Stimulated activated CD4-positive, alpha-beta T cell treated with anti-CD3 and anti-CD28 coated beads, Interleukin-15, amount 100 ng/mL, for 48 hours (primary cell): ENCODE data around the gene RBBP6.

ENCODE experiments used
- DNase-seq, 2 donors: peaks; one replicate each; pipeline ENCODE4 v3.0.0-alpha.2; 2020; ENCODE audit warnings: low read depth in 2 of 2

RBBP6 gene

DNA sequence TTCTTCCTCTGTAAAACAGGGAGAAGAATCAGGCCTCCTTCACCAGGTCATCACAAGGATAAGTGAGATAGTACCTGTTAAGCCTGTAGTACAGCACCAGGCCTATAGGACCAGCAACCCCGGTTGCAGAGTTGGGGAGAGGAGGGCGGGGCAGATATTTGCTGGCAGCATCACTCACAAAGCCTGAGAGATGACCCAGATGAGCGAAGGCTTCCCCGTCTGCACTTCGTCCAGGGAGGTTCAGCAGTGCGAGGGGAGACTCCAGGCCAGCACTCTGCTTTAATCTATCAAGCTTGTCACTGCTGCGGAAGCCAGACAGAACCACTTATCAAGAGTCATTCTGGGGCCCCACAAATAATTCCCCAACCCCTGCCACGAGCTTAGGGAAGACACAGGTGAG lies 15.8 kb upstream of the RBBP6 start:
- DNase-seq: no peak

DNA sequence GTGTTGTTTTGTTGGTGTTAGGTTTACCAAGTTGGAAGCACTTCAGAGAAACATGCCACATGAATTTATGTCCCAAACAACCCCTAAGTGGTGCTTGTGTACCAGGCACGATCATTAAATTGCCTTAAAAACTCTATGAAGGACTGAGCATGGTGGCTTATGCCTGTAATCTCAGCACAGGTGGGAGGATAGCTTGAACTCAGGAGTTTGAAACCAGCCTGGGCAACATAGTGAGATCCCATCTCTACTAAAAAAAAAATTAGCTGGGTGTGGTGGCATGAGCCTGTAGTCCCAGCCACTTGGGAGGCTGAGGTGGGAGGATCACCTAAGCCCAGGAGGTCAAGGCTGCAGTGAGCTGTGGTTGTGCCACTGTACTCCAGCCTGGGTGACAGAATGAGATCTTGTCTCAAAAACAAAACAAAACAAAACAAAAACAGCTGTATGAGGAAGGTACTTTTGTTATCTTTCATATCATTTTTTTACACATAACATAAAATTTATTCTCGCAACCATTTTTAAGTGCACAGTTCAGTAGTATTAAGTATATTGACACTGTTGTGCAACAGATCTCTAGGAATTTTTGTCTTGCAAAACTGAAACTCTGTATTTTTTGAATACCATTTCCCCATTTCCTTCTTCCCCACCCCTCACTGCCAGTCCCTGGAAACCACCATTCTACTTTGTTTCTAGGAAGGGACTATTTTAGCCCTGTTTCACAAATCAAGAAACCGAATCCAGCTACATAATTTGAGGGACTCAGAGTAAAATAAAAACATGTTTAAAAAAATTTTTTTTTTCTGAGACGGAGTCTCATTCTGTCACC lies 14.3 kb upstream of the RBBP6 start:
- DNase-seq: no peak

DNA sequence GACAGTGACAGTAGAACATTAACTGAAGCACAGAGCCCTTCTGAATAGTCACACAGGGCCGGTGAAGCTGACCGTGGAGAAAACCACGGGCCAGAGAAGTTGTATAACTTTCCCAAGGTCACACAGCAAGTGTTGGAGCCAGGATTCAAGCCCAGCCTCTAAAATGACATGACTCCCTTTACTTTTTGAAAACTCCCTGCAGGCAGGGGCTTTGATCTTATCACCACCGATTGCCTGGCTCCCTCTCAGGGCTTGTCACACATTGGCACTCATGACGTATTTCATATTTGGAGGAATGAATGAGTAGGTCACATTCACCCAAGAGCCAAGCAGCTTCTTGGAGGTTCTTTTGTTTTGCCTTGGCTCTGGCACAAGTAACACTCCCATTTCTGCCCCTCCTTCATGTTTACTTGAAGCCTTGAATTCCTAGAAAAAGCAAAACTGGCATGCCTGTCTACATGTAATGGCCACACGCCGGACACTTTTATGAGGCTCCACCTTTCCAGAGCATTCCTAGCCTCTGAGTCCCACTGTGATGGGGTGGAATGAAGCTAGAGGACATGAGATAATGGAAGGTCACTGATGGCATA lies 13.3 kb upstream of the RBBP6 start:
- DNase-seq: no peak

DNA sequence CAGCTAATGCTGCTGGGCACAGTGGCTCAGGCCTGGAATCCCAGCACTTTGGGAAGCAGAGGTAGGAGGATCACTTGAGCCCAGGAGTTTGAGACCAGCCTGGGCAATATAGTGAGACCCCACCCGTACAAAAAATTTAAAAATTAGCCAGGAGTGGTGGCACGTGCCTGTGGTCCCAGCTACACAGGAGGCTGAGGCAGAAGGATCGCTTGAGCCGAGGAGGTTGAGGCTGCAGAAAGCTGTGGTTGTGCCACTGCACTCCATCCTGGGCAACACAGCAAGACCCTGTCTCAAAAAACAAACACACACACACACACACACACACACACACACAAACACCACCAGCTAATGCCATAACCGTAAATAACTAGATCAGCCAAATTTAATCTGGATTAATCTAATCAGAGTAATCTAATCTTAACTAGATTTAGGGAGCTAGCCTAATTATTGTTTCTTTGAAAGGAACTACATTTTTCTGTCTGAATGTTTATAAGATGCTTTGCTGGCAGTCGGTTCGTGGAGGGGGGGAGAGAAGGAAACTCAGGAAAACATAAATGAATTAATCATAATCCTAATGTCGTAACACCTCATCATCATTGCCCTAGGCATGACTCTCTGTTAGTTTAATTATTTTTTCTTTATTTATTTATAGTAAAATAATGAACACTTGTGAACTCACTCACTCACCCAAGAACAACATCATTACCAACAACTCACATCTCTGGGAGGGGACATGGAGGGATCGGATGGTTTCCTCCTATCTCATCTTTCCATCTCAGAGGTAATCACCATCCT lies 12.5 kb upstream of the RBBP6 start:
- no peak for DNase-seq

DNA sequence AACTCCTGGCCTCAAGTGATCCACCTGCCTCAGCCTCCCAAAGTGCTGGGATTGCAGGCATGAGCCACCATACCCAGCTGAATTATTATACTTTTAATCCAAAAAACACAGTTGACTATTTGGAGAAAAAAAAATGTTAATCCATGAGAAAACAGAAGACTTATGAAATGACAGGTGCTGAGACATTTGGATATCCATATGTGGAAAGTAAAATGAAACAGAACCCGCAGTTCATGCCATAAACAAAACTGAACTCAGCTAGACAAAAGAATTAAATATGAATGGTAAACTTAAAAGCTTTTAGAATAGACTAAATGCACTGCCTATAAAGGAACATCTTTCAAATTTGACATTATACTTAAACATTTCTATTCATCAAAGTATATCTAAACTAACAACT lies 8.2 kb upstream of the RBBP6 start:
- DNase-seq: no peak

DNA sequence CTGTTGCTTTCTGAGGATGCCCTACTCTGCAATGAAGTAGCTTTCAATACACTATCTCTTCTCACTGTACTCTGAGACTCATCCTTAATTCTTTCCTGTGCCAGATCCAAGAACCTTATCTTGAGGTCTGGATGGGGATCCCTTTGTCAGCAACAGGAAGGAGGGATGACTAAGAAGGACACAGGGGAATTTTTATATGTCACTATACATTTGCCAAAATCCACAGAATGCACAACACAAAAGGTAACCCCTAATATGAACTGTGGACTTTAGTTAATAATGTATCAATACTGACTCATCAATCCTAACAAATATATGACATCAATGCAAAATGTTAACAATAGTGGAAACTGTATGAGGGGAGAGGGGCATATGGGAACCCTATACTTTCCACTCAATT lies 4.7 kb upstream of the RBBP6 start:
- no peak for DNase-seq

DNA sequence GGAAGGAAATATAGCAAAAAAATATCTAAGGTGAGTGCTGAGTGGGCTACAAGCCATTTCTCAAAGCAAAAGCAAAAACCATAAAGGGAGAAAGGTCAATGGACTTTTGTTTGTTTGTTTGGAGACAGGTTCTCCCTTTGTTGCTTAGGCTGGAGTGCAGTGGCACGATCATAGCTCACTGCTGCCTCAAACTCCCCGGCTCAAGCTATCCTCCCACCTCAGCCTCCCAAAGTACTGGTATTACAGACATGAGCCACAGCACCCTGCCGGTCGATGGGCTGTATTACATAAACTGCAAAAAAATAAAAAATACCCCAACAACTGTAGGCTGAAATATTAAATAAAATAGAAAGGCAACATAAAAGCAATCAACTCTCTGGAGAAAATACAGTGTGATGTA lies 3.5 kb upstream of the RBBP6 start:
- DNase-seq: no peak

DNA sequence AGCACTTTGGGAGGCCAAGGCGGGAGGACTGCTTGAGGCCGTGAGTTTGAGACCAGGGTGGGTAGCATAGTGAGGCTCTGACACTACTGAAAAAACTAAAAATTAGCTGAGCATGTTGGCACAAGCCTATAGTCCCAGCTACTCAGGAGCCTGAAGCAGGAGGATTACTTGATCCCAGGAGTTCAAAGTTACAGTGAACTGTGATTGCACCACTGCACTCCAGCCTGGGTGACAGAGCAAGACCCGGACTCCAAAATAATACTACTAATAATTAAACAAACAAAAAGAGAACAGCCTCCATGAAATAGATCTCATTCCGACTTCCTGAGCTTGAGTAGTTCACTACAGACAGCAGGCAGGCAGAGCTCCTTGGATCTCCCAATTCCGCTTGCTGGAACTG lies 2.7 kb upstream of the RBBP6 start:
- DNase-seq: no peak

DNA sequence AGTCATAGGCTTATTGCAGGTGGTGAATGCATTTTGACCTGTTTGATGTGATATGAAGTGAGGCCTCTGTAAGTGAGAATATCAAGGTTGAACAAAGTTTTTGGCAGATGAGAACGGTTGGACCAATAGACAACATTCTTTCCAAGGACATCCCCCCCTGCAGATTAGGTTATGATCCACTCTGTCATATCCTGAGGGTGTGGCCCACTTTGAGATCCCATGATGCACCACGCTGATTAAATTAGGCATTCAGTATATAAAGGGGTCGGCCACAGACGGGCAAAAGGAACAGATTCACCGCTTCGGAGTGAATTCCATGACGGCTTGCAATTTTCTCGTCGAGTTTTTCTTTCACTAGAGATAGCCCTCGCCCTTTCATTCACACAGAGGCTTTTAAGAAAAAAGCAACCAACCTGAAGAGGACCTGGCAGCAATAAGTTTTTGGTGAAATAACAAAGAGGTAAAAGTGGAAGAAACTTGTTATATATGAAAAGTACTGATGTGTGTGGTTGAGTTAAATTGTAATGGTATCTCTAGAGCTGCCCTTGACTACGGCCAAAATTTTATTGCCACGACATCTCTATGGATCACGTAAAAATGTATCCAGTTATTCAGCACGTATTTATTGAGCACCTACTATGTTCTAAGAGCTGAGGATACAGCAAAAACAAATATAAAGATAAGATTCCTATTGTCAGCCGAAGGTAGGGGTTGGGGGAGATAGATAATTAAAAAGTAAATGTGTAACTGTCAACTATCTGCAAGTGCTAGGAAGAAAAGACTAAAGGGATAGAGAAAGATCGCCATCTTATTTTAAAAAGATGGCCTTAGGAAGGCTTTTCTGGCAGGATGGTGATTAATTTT lies 1.7 kb upstream of the RBBP6 start:
- no peak for DNase-seq

DNA sequence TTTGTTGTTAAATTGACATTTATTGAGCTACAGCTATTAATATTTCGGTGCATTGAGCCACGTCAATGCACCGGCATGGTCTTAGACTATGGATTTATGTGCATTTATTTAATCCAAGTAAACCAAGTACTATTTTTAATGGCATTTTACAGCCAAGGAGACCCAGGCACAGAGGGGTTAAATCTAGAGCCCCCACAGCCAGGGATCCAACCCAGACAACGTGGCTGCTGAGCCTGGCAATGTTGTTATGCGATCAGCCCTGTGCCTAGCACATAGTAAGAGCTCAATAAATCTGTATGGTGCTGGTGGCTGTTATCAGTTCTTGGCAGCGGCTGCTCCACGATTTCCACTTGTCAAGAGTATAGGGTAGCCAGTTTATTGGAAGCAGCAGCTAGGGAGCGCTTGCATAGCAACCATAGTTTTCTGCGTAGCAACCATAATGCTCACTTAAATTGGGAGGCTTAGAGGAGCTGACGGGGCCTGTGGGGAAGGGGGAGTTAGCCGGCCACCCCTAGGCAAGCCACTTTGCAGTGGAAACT lies 541 bp upstream of the RBBP6 start:
- DNase-seq: no peak

DNA sequence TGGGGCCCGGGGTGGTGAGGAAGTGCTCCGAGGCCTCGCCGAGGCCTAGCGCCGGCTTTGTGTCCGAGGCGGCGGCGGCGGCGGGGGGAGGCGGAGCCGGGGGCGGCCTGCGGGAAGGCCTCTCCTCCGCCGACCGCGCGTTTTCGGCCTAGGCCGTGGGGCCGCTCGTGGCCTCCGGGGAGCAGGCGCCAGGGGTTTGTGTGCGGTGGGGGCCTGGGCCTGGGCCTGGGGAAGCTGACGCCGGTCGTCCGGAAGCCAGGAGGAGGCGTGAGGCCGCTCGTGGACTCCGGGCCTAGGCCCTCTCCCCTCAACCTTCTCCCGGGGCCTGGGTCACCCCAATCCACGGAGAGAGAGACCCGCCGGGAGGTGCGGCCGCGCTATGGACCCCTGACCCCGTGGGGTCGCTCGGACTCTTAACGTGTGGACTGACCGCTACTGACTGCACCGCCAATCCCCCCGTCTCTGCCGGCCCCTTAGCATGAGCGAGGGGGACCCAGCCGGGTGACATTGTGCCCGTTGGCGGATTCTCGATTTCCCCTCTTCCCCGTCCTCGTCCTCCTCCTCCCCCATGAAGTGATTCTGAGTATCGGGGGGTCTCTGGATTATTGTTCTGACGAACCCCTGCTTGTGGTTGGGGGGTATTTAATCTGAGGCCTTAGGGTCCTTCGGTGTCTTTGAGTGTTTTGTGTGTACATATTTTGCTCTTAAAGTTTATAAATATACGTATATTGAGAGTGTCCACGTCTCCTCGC lies 660 bp downstream of the RBBP6 start:
- peak; percentile 25 to 27 for DNase-seq

DNA sequence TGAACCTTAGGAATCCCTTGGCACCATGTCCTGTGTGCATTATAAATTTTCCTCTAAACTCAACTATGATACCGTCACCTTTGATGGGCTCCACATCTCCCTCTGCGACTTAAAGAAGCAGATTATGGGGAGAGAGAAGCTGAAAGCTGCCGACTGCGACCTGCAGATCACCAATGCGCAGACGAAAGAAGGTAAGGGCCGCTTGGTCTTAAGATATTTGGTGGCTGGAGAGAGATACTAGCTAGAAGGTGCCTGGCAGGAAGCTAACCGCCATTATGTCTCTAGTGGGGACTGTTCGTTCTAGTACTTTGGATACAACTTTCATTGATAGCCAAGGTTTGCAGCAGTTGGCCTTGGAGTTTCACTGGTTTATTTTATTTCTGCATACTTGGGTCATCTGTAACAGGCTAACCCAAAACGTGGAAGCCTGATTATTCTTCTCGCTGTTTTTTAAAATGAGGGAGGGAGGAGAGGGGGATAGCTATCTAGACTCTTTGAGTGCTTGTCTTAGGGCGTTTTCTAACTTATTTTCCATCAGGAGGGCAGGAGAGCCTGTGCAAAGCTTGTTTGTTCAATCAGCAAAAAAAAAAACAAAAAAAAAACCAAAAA lies 1.3 kb downstream of the RBBP6 start:
- no peak for DNase-seq

DNA sequence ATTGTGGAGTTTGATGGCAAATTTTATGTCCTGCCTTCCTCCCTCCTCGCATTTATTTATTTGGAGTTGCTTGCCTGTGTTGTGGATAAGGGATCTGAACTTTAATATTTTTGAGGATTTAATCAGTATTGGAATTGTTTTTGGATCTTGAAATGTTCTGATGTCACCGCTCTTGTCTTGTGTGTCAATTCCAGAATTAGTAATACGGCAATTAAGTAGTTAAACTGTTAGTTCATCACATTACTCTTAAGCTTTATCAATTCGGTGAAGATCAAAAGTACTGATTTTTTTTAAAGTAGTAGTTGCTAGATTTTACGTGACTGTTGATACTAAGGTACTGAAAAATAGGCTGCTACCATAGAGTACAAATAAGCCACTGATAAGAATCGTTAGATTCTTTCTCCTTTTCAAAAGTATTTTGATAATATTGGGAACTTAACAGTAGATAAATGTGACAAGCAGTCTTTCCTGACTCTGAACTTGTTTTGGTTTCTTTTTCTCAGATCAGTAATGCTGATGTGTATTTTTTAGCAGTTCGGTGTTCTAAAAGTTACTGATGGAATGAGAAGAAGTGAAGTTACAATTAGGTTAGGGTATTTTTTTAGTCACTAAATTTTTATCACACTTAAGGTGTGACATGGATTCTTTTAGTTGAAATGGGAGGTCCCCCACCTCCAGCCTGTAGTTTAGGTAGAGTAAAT lies 2.0 kb downstream of the RBBP6 start:
- DNase-seq: no peak

DNA sequence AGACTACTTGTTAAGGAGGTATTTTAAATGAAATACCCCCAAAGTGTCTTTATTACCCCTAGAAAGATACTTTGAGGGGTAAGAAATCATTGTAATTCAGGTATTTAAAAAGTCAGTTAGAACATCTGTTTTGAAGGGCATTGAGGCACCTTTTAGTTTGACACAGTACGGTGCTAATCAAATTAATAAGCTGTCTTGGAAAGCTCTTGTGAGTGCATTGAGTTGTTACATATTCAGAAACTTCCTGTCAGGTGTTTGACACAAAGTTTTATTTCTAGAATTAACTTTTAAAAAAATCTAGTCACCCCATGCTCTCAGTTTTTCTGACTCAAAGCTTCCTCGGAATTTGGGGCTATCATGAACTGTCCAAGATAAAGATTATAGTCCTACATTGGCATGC lies 4.6 kb downstream of the RBBP6 start:
- DNase-seq: no peak

DNA sequence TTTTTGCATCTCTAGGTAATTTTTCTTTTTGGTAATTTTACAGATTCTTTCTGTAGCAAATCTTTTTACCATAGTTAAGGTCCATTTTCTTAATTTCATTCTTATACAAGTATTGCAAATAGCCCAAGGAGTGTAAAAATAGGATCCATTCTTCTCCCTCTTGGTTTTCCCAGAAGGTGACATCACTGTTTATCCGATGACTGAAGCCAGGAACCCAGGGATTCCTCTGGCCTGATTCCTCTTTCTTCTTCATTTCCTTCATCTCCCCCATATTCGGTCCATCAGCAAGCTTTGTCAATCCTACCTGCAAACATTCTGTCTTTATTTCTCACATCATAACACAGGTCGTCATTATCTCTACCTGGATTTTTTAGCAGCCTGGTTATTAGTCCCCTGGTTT lies 5.3 kb downstream of the RBBP6 start:
- DNase-seq: no peak

DNA sequence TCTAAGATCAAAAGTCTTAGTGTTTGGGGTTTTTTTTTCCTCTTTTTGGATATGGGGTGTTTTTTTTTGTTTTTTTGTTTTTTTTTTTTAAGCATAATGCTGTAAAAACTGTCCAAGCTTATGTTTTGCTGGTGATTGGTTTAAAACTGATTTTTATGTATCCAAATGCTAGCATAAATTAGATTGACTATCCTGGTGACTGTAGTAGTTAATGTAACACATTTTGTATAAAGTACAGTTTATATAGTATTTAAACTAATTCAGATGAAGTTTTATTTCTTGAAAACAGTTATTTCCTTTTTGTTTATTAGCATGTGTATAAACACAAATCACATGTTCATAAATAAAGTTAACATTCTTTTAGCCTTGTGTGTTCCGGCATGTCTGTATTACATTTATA lies 10.9 kb downstream of the RBBP6 start:
- DNase-seq: no peak

DNA sequence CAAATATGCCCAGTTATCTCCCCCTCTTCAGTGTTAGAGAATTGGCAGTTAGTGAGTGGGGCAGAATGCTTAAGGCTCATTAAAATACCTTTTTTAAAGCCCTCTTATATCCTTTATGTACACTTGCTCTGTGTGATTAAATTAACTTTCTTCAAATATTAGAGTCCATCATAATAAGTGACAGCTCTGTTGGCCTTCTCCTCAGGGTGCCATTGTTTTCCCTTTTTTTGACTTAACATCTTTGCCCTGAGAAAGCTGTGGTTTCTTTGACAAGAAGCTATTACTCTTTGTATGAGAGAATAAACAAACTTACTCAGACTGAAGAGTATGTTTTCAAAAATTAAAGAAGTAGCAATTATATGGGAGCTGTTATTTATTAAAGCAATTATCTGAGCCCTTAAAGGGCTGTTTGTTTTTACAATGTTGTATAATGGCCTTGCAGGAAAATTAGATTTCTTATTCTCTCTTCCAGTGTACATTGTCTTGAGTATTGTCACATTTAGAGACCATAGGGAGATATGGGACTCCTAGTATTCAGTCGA lies 13.4 kb downstream of the RBBP6 start:
- no peak for DNase-seq

DNA sequence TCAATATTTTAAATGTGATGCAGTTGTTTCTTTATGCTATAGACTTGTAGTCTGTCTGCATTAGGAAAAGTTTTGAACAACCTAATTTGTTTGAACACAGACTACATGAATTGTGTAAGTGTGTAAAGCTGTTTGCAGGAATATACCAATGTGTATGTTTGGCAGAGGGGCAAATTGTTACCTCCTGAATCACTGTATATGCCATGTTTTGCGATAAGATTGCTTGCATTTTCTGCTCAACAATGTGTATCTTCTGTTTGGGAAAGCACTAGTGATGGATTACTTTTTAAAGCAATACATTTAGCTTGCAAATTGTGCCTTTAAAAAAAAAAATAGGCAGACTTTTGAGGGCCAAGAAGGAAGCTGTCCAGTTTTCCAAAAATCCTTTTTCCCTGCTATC lies 14.6 kb downstream of the RBBP6 start:
- DNase-seq: no peak

DNA sequence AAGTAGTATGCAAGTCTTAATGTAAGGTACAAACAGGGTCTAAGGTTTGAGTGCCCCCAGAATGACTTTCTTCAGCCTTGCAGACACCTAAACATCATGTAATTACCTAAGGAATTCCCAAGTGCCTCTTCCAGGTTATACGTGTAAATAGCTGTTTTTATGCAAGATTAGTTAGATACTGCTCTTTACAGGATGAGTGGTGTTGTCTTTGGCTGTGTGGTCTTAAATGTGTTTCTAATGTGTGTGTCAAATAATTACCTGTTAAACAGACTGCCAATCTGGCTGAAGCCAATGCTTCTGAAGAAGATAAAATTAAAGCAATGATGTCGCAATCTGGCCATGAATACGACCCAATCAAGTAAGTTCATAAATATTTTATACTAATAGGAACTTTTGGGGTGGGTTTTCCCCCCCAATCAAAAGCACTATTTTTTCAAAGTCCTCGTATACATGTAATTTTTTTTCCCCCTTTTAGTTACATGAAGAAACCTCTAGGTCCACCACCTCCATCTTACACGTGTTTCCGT lies 16.0 kb downstream of the RBBP6 start:
- DNase-seq: no peak
